ENCODE results near the gene IL15.

DNA sequence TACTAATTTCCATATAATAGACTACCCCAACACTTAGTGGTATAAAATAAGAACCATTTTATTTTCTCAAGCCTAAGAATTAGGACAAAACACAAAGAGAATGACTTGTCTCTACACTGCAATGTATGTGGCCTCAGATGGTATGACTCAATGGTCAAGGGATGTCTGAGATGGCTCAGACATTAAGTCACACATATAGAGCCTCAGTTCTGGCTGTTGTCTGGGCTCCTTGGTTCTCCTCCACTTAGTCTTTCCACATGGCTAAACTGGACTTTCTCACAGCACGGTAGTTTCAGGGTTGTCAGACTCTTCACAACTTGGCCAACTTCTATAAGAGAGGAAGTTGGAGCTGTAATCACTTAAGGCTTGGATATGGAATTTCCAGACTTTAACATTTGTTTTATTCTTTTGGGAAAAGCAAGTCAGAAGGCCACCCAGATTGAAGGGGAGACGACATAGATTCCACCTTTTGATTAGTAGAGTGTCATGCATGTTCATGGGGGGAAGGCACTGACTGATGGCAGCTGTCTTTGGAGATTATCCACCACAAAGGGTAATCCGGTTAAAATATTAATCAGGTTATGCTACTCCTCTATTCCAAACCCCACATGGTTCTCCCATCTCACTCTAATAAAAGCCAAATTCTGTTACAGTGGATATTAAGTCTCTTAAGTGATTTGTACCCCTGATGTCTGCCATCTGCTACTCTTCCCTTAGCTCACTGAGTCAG, 9.4 kb downstream of the IL15 start:
- TF ChIP-seq REST (IDR thresholded peaks at IDR 0.05; ENCODE audit: low read depth): no peak
- TF ChIP-seq ZBTB7A (IDR thresholded peaks at IDR 0.05; ENCODE audit: low read depth): no peak
